ENCODE measurements around the gene CPLX3.

CPLX3 gene

GRCh38 chr15:74864296-74864695, 37.9 kb downstream of the CPLX3 start:
- H3K79me2 ChIP-seq (ENCODE audit: insufficient read depth, low read length) = peaks cover 71% of the 10 kb centered on the region
- H3K4me2 ChIP-seq (ENCODE audit: insufficient read depth, low read length) = no peak overlapping the region
- no peak for TF ChIP-seq EZH2 (IDR thresholded peaks at IDR 0.05; ENCODE audit: borderline replicate concordance, low read depth, low read length, severe bottlenecking)
- TF ChIP-seq CTCF (IDR thresholded peaks at IDR 0.05; ENCODE audit: borderline replicate concordance, extremely low read depth, low read length, poor library complexity, severe bottlenecking) = no peak
- no peaks in the 10 kb centered on the region for H3K9me3 ChIP-seq (ENCODE audit: insufficient read depth, low read length, severe bottlenecking)
- no peaks in the 10 kb centered on the region for H3K27me3 ChIP-seq (ENCODE audit: insufficient read depth, low read length, poor library complexity)
- H3K36me3 ChIP-seq (ENCODE audit: insufficient read depth, low read length) = peaks cover 20% of the 10 kb centered on the region
- H4K20me1 ChIP-seq (ENCODE audit: insufficient read depth, low read length) = peaks cover 8% of the 10 kb centered on the region; the same call in 1 of the 2 replicates
- no peak overlapping the region for H3K9ac ChIP-seq (ENCODE audit: low read depth, low read length)
- no peak overlapping the region for H3K27ac ChIP-seq (ENCODE audit: low read length)
- ATAC-seq (ENCODE audit: insufficient read depth, low read depth) (no peak), DNase-seq (no peak)
- no peak overlapping the region for H3K4me3 ChIP-seq (ENCODE audit: low read depth in 1 of 2, low read length in 2 of 2)
- peaks cover under 1% of the 10 kb centered on the region; the same call in 1 of the 2 replicates for H3K4me1 ChIP-seq (ENCODE audit: insufficient read depth, low read length)
- H2AFZ ChIP-seq (ENCODE audit: low read depth, low read length) = no peak overlapping the region

- no peak overlapping the region for H3K4me2 ChIP-seq (ENCODE audit: insufficient read depth, low read length)
- peaks cover 16% of the 10 kb centered on the region for H4K20me1 ChIP-seq (ENCODE audit: insufficient read depth, low read length)
- H2AFZ ChIP-seq (ENCODE audit: low read depth, low read length) = no peak overlapping the region
- ATAC-seq (ENCODE audit: insufficient read depth, low read depth) (no peak), DNase-seq (no peak)
- peaks cover 11% of the 10 kb centered on the region for H3K4me1 ChIP-seq (ENCODE audit: insufficient read depth, low read length)
- H3K9ac ChIP-seq (ENCODE audit: low read depth, low read length) = no peak overlapping the region
- H3K27ac ChIP-seq (ENCODE audit: low read length) = no peak overlapping the region
- no peaks in the 10 kb centered on the region for H3K9me3 ChIP-seq (ENCODE audit: insufficient read depth, low read length, severe bottlenecking)
- H3K79me2 ChIP-seq (ENCODE audit: insufficient read depth, low read length) = peaks cover 72% of the 10 kb centered on the region
- TF ChIP-seq CTCF (IDR thresholded peaks at IDR 0.05; ENCODE audit: borderline replicate concordance, extremely low read depth, low read length, poor library complexity, severe bottlenecking) (no peak), EZH2 (IDR thresholded peaks at IDR 0.05; ENCODE audit: borderline replicate concordance, low read depth, low read length, severe bottlenecking) (no peak)
- H3K4me3 ChIP-seq (ENCODE audit: low read depth in 1 of 2, low read length in 2 of 2) = no peak overlapping the region
- peaks cover 20% of the 10 kb centered on the region for H3K36me3 ChIP-seq (ENCODE audit: insufficient read depth, low read length)
- no peaks in the 10 kb centered on the region for H3K27me3 ChIP-seq (ENCODE audit: insufficient read depth, low read length, poor library complexity)
These were observed 38.9 kb downstream of the CPLX3 start for GRCh38 chr15:74865316-74865715.

- Histone ChIP-seq H3K4me2 (ENCODE audit: insufficient read depth, low read length) (no peak overlapping the region), H3K36me3 (ENCODE audit: insufficient read depth, low read length) (peaks cover 23% of the 10 kb centered on the region), H3K4me1 (ENCODE audit: insufficient read depth, low read length) (peaks cover 18% of the 10 kb centered on the region), H3K27me3 (ENCODE audit: insufficient read depth, low read length, poor library complexity) (no peaks in the 10 kb centered on the region), H3K79me2 (ENCODE audit: insufficient read depth, low read length) (peaks cover 79% of the 10 kb centered on the region), H4K20me1 (ENCODE audit: insufficient read depth, low read length) (peaks cover 21% of the 10 kb centered on the region), H3K4me3 (ENCODE audit: low read depth in 1 of 2, low read length in 2 of 2) (no peak overlapping the region), H3K27ac (ENCODE audit: low read length) (no peak overlapping the region), H3K9ac (ENCODE audit: low read depth, low read length) (no peak overlapping the region), H2AFZ (ENCODE audit: low read depth, low read length) (no peak overlapping the region), H3K9me3 (ENCODE audit: insufficient read depth, low read length, severe bottlenecking) (no peaks in the 10 kb centered on the region)
- DNase-seq (no peak), ATAC-seq (ENCODE audit: insufficient read depth, low read depth) (no peak)
- TF ChIP-seq CTCF (IDR thresholded peaks at IDR 0.05; ENCODE audit: borderline replicate concordance, extremely low read depth, low read length, poor library complexity, severe bottlenecking) = no peak
- TF ChIP-seq EZH2 (IDR thresholded peaks at IDR 0.05; ENCODE audit: borderline replicate concordance, low read depth, low read length, severe bottlenecking) = no peak
These were observed 39.7 kb downstream of the CPLX3 start for GRCh38 chr15:74866090-74866489.

Measured in DND-41 (cell line).